Activated CD8-positive, alpha-beta T cell treated with anti-CD3 and anti-CD28 coated beads for 36 hours (primary cell): ENCODE data around the gene MAP3K12. TPM values are rescaled to one million over a fixed set of nuclear protein-coding genes. Genes with fewer than 3 reads are reported as not detected.

Experiments used
- ATAC-seq: fragments of 200-7000 bp; cut with Tn5 transposase; one replicate; pipeline ENCODE4 v1.10.0; 2021; ENCODE audit warnings: mild to moderate bottlenecking, moderate library complexity
- CTCF ChIA-PET: fragments of 350-600 bp; sonication (Branson Sonifier 250); formaldehyde crosslinking; loops from one replicate; lab custom pipeline; 2021; ENCODE audit warnings: antibody characterized with exemption; lab: Charles Lee
- POLR2A ChIA-PET: fragments of 350-600 bp; sonication (Branson Sonifier 250); formaldehyde crosslinking; loops from one replicate; lab custom pipeline; 2021; ENCODE audit warnings: antibody characterized with exemption; lab: Charles Lee
- DNase-seq: peaks from one replicate; pipeline ENCODE4 v3.0.0-alpha.2; 2020
- H3K27ac Mint-ChIP-seq: one replicate; pipeline ENCODE4 v1.8.0; 2021; ENCODE audit warnings: mild to moderate bottlenecking, mixed read lengths
- H3K27me3 Mint-ChIP-seq: one replicate; pipeline ENCODE4 v1.8.0; 2021; ENCODE audit warnings: mixed read lengths
- H3K36me3 Mint-ChIP-seq: one replicate; pipeline ENCODE4 v1.8.0; 2021; ENCODE audit warnings: low read depth, mixed read lengths
- H3K4me1 Mint-ChIP-seq: one replicate; pipeline ENCODE4 v1.8.0; 2021; ENCODE audit warnings: low read depth, mixed read lengths
- H3K4me3 Mint-ChIP-seq: one replicate; pipeline ENCODE4 v1.8.0; 2021; ENCODE audit warnings: mild to moderate bottlenecking, moderate library complexity, mixed read lengths
- H3K9me3 Mint-ChIP-seq: one replicate; pipeline ENCODE4 v1.8.0; 2021; ENCODE audit warnings: mixed read lengths
- CTCF ChIP-seq: fragments of 200-600 bp; IDR thresholded peaks from one replicate; pipeline ENCODE4 v1.8.0; 2022; ENCODE audit warnings: antibody characterized with exemption, mild to moderate bottlenecking
- intact Hi-C: fragments of 100-400 bp; cut with micrococcal nuclease; formaldehyde crosslinking; loops from one replicate; pipeline ENCODE4 v1.10.0; 2022
- total RNA-seq, 2 experiments: library from RNA; stranded (reverse); gene quantifications; one replicate each; pipeline ENCODE4 v1.2.3, GENCODE V29; 2021

MAP3K12 gene
- total RNA-seq, 2 experiments from 2014 or later: 8.2 to 10.0 TPM

- Mint-ChIP-seq H3K36me3 (peaks cover 11% of the 10 kb centered on the region), H3K27me3 (no peaks in the 10 kb centered on the region), H3K4me3 (no peak overlapping the region), H3K4me1 (no peaks in the 10 kb centered on the region), H3K27ac (no peak overlapping the region), H3K9me3 (no peaks in the 10 kb centered on the region)
- ATAC-seq: no peak
- no peak for DNase-seq
- intact Hi-C loops: no loop called here
- CTCF ChIA-PET: interaction anchor here (0.8 to 1.5 kb wide), 3 partner anchors 163 to 429 kb away, joined by 3 to 4 read pairs (median 3); no protein-coding TSS in a partner anchor
- no peak for TF ChIP-seq CTCF
- POLR2A ChIA-PET: no interaction called here
Measured at GRCh38 chr12:53515291-53515680, 16.0 kb upstream of the MAP3K12 start.

GRCh38 chr12:53514628-53515290 is 15.5 kb upstream of the MAP3K12 start:
- DNase-seq (no peak), ATAC-seq (no peak)
- no peak for TF ChIP-seq CTCF
- POLR2A ChIA-PET: no interaction called here
- no peaks in the 10 kb centered on the region for H3K4me1 Mint-ChIP-seq
- CTCF ChIA-PET: interaction anchor here (0.8 to 1.0 kb wide), 2 partner anchors 163 to 429 kb away, joined by 3 to 4 read pairs; no protein-coding TSS in a partner anchor
- no peaks in the 10 kb centered on the region for H3K27me3 Mint-ChIP-seq
- peaks cover 11% of the 10 kb centered on the region for H3K36me3 Mint-ChIP-seq
- intact Hi-C loops: no loop called here
- H3K27ac Mint-ChIP-seq: no peak overlapping the region
- no peak overlapping the region for H3K4me3 Mint-ChIP-seq
- H3K9me3 Mint-ChIP-seq: no peaks in the 10 kb centered on the region

DNA sequence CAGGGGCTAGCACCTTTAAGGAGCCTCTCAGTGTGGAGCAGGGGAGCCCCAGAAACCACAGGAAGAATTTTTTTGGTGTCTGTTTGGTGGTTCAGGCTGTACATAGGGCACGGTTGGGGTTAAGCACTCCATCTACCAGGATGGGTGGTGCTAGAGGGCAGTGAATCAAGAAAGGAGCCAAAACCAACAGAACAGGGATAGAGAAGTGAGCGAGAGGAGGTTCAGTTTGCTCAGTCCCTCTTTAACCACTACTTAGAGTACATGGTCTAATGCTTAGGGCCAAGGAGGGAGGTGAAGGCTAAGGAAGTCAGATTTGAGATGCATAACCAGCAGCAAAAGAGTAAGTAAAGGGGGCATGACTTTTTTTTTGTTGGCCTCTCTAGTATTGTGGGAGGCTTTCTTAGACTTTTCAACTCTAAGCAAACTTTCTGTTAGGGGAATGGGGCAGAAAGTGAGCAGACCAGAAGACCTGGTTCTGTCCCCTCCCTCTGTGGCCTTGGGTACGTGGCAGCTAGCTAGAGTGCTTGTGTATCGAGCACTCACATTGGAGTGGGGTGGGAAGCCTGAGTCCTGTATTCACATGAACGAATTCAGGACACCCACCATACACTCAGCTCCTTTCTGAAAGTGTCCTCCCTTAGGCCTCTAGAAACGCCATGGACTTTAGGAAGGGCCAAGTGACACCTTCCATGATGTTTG is 14.6 kb upstream of the MAP3K12 start:
- POLR2A ChIA-PET: interaction anchor here (54.1 kb wide), 1 partner anchor 46 kb away, joined by 1494 read pairs; the partner anchor contains the start of gene PCBP2
- CTCF ChIA-PET: interaction anchor here (0.8 to 1.7 kb wide), 4 partner anchors 13 to 230 kb away, joined by 3 to 6 read pairs (median 3); partner anchors contain the start of genes AAAS and TARBP2
- H3K27ac Mint-ChIP-seq: no peak overlapping the region

DNA sequence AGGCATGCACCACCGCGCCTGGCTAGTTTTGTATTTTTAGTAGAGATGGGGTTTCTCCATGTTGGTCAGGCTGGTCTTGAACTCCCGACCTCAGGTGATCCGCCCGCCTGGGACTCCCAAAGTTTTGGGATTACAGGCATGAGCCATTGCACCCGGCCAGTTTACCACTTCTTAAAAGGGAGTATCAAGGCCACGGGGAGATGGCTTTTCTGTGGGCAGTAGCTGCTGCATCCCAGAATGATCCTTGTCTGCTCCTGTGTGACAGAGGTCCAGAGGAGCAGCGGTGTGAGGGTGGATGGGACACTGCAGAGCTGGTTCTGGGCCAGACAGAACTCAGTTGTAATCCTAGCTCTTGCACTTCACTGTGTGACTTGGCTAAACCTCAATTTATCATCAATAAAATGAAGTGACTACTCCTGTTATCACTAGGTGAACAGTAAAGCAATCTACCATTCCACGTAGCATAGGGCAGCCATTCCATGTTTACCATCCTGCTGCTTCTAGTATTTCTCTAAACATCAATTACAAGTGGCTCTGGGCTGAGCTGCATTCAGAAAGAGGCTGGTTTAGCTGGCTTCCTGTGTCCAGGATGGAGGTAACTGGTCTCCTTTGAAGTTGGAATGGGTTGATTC is 11.0 kb upstream of the MAP3K12 start:
- no peak for TF ChIP-seq CTCF
- intact Hi-C loops: no loop called here
- H3K36me3 Mint-ChIP-seq: peaks cover 12% of the 10 kb centered on the region
- ChIA-PET CTCF (interaction anchor here (1.1 to 4.8 kb wide), 10 partner anchors 9 to 237 kb away, joined by 3 to 66 read pairs (median 6); partner anchors contain the start of genes AAAS and TARBP2), POLR2A (interaction anchor here (1.2 to 54.1 kb wide), 2 partner anchors 9 to 43 kb away, joined by 3 to 1494 read pairs; partner anchors contain the start of genes PCBP2 and TARBP2)
- DNase-seq (no peak), ATAC-seq (no peak)
- H3K4me1 Mint-ChIP-seq: peaks cover 10% of the 10 kb centered on the region
- no peak overlapping the region for H3K4me3 Mint-ChIP-seq
- H3K27ac Mint-ChIP-seq: no peak overlapping the region
- H3K9me3 Mint-ChIP-seq: no peaks in the 10 kb centered on the region
- no peaks in the 10 kb centered on the region for H3K27me3 Mint-ChIP-seq

More for the DNA sequence above, 14.6 kb upstream of the MAP3K12 start:
- no peak for ATAC-seq
- H3K27me3 Mint-ChIP-seq: no peaks in the 10 kb centered on the region
- H3K9me3 Mint-ChIP-seq: no peaks in the 10 kb centered on the region
- intact Hi-C loops: no loop called here
- peaks cover 3% of the 10 kb centered on the region for H3K4me1 Mint-ChIP-seq
- no peak for DNase-seq
- H3K4me3 Mint-ChIP-seq: no peak overlapping the region
- H3K36me3 Mint-ChIP-seq: peaks cover 9% of the 10 kb centered on the region
- TF ChIP-seq CTCF: no peak
